B cell (primary cell): ENCODE data around the gene GPC5. TPM values are rescaled to one million over a fixed set of nuclear protein-coding genes. Genes with fewer than 3 reads are reported as not detected.

ENCODE experiments used
- ATAC-seq: fragments of 200-7000 bp; cut with Tn5 transposase; one replicate; pipeline ENCODE4 v1.10.0; 2021; ENCODE audit warnings: low read depth, mild to moderate bottlenecking, moderate number of reproducible peaks, moderate library complexity
- CTCF ChIA-PET: fragments of 350-600 bp; sonication (Branson Sonifier 250); formaldehyde crosslinking; loops from one replicate; lab custom pipeline; 2021; ENCODE audit warnings: antibody characterized with exemption, inconsistent platforms; lab: Charles Lee
- POLR2A ChIA-PET: fragments of 350-600 bp; sonication (Branson Sonifier 250); formaldehyde crosslinking; loops from one replicate; lab custom pipeline; 2021; ENCODE audit warnings: antibody characterized with exemption; lab: Charles Lee
- DNase-seq: peaks from one replicate; pipeline ENCODE4 v3.0.0; 2013
- H2AFZ ChIP-seq: 2 replicates; pipeline ENCODE4 v1.6.1; 2012; ENCODE audit warnings: mild to moderate bottlenecking, low read depth, low read length; ENCODE audit not compliant: insufficient read depth, poor library complexity, severe bottlenecking
- H3K27ac ChIP-seq, 2 donors: 1 replicate in 1 of 2; 2 replicates in 1 of 2; pipeline ENCODE4 v1.5.1; 2012 to 2013; ENCODE audit warnings: low read length in 2 of 2, mild to moderate bottlenecking in 2 of 2, moderate library complexity in 1 of 2
- H3K27me3 ChIP-seq, 4 experiments: fragments of 200-600 bp in 1 of 4; sonication (generic) in 1 of 4; replicated peaks in 1 of 4; 1 replicate in 2 of 4; 2 replicates in 2 of 4; pipeline versions ENCODE4 v1.6.1 to v1.7.0; 2013 to 2016; ENCODE audit warnings: low read length in 3 of 4, mild to moderate bottlenecking in 2 of 4, mixed read lengths in 1 of 4, moderate library complexity in 1 of 4; ENCODE audit not compliant: insufficient read depth in 4 of 4, control insufficient read depth in 3 of 4; ENCODE audit errors: control extremely low read depth in 1 of 4
- H3K36me3 ChIP-seq, 2 experiments: replicated peaks in 1 of 2; 1 replicate in 1 of 2; 2 replicates in 1 of 2; pipeline versions ENCODE4 v1.6.1 to v1.7.1; 2013; ENCODE audit warnings: low read length in 1 of 2; ENCODE audit not compliant: insufficient read depth in 2 of 2, control insufficient read depth in 1 of 2; ENCODE audit errors: control extremely low read depth in 1 of 2, extremely low read depth in 1 of 2
- H3K4me1 ChIP-seq, 2 donors: fragments of 200-600 bp in 1 of 2; sonication (generic) in 1 of 2; 1 replicate in 1 of 2; 2 replicates in 1 of 2; pipeline versions ENCODE4 v1.5.1 to v1.6.1; 2013 to 2017; ENCODE audit warnings: low read length in 2 of 2; ENCODE audit not compliant: control insufficient read depth in 2 of 2, insufficient read depth in 2 of 2
- H3K4me2 ChIP-seq: replicated peaks from 2 replicates; pipeline ENCODE3; 2012; ENCODE audit warnings: mild to moderate bottlenecking, low read depth, low read length; ENCODE audit not compliant: poor library complexity, severe bottlenecking
- H3K4me3 ChIP-seq, 5 experiments: fragments of 200-600 bp in 1 of 5; sonication (generic) in 1 of 5; 1 replicate in 3 of 5; 2 replicates in 2 of 5; pipeline versions ENCODE4 v1.5.1 to v1.7.0; 2011 to 2016; ENCODE audit warnings: low read length in 4 of 5, mild to moderate bottlenecking in 4 of 5, low read depth in 2 of 5, control low read depth in 1 of 5, moderate library complexity in 1 of 5; ENCODE audit not compliant: insufficient read depth in 1 of 5; ENCODE audit errors: control extremely low read depth in 1 of 5, extremely low read depth in 1 of 5
- H3K79me2 ChIP-seq: fragments of 200-600 bp; sonication (generic); one replicate; pipeline ENCODE4 v1.6.0; 2016; ENCODE audit warnings: low read length; ENCODE audit not compliant: control insufficient read depth, insufficient read depth
- H3K9ac ChIP-seq: fragments of 200-600 bp; sonication (generic); 2 replicates; pipeline ENCODE4 v1.6.1; 2017; ENCODE audit warnings: mild to moderate bottlenecking, low read length, moderate library complexity
- H3K9me3 ChIP-seq, 3 donors: one replicate each; pipeline versions ENCODE4 v1.6.1 to v1.7.1; 2013; ENCODE audit warnings: low read length in 2 of 3; ENCODE audit not compliant: control insufficient read depth in 2 of 3, insufficient read depth in 1 of 3; ENCODE audit errors: control extremely low read depth in 1 of 3
- H4K20me1 ChIP-seq: 2 replicates; pipeline ENCODE4 v1.6.0; 2012; ENCODE audit warnings: mild to moderate bottlenecking, low read length; ENCODE audit not compliant: insufficient read depth, control insufficient read depth, poor library complexity, severe bottlenecking
- H3K27ac Mint-ChIP-seq: one replicate; pipeline ENCODE4 v1.8.0; 2021; ENCODE audit warnings: mixed read lengths
- H3K27me3 Mint-ChIP-seq: one replicate; pipeline ENCODE4 v1.8.0; 2021; ENCODE audit warnings: mixed read lengths
- H3K4me1 Mint-ChIP-seq: one replicate; pipeline ENCODE4 v1.8.0; 2021; ENCODE audit warnings: mixed read lengths
- H3K4me3 Mint-ChIP-seq: one replicate; pipeline ENCODE4 v1.8.0; 2021; ENCODE audit warnings: mixed read lengths
- H3K9me3 Mint-ChIP-seq: one replicate; pipeline ENCODE4 v1.8.0; 2022; ENCODE audit warnings: mixed read lengths; ENCODE audit not compliant: insufficient read depth
- CTCF ChIP-seq: fragments of 200-600 bp; IDR thresholded peaks from one replicate; pipeline ENCODE4 v1.8.0; 2022; ENCODE audit warnings: antibody characterized with exemption, mild to moderate bottlenecking
- EZH2 ChIP-seq: IDR thresholded peaks from 2 replicates; pipeline ENCODE4 v1.6.1; 2012; ENCODE audit warnings: borderline replicate concordance, low read depth, mild to moderate bottlenecking, moderate library complexity, low read length; ENCODE audit not compliant: insufficient read depth, poor library complexity, severe bottlenecking
- WGBS: methylation state at CpG from one replicate; pipeline ENCODE4 v1.1.5; 2013; ENCODE audit warnings: missing lambda C conversion rate; ENCODE audit not compliant: insufficient coverage; 5-methylcytosine and 5-hydroxymethylcytosine counted together
- intact Hi-C: fragments of 100-400 bp; cut with micrococcal nuclease; formaldehyde crosslinking; loops from one replicate; pipeline ENCODE4 v1.10.0; 2022
- polyA plus RNA-seq: library from polyadenylated mRNA; depleted of rRNA; stranded (reverse); fragments of >200 nt; gene quantifications from 2 replicates; pipeline ENCODE4 v1.2.3, GENCODE V29; 2012
- total RNA-seq, 2 donors: library from RNA; stranded (reverse); fragments of 120-200 nt in 1 of 2; gene quantifications; 1 replicate in 1 of 2; 2 replicates in 1 of 2; pipeline versions ENCODE4 v1.2.3 to v1.2.4, GENCODE V29; 2013 to 2022

The GPC5 gene
- total and polyA plus RNA-seq, 2 donors (not counting 1 experiment from before 2014, with no cell fraction given), result 0.15 to 0.30 TPM

- H3K27ac Mint-ChIP-seq, result no peak overlapping the region
- TF ChIP-seq EZH2 (no peak), CTCF (no peak)
- H3K9me3 Mint-ChIP-seq, result peaks cover 5% of the 10 kb centered on the region
- no peaks in the 10 kb centered on the region for H4K20me1 ChIP-seq
- H3K4me2 ChIP-seq, result no peak overlapping the region
- DNase-seq (no peak), ATAC-seq (no peak)
- no CpG with 5 or more reads among the region's 1 CpG for WGBS
- no peak overlapping the region for H3K27ac ChIP-seq
- no peaks in the 10 kb centered on the region for H3K36me3 ChIP-seq
- no peak overlapping the region for H3K4me3 ChIP-seq
- intact Hi-C loops, result no loop called here
- no peaks in the 10 kb centered on the region for H3K4me1 Mint-ChIP-seq
- no peak overlapping the region for H2AFZ ChIP-seq
- H3K4me3 Mint-ChIP-seq, result no peak overlapping the region
- H3K4me1 ChIP-seq, result no peaks in the 10 kb centered on the region
- H3K27me3 Mint-ChIP-seq, result no peaks in the 10 kb centered on the region
- no peak overlapping the region for H3K9ac ChIP-seq
- H3K79me2 ChIP-seq, result no peaks in the 10 kb centered on the region
- H3K9me3 ChIP-seq, result peaks cover 0 to 3% (median 0%) of the 10 kb centered on the region in 3 donors
- ChIA-PET CTCF (no interaction called here), POLR2A (no interaction called here)
- H3K27me3 ChIP-seq, result no peaks in the 10 kb centered on the region
Observed at GRCh38 chr13:92433963-92434362, 1035.5 kb downstream of the GPC5 start.

GRCh38 chr13:92436924-92437323 lies 1038.5 kb downstream of the GPC5 start:
- no CpG with 5 or more reads among the region's 2 CpGs for WGBS
- intact Hi-C loops, result no loop called here
- no peak overlapping the region for H3K9ac ChIP-seq
- H2AFZ ChIP-seq, result no peak overlapping the region
- Mint-ChIP-seq H3K4me3 (no peak overlapping the region), H3K27me3 (no peaks in the 10 kb centered on the region), H3K27ac (no peak overlapping the region), H3K4me1 (no peaks in the 10 kb centered on the region), H3K9me3 (peaks cover 6% of the 10 kb centered on the region)
- peaks cover 0 to 3% (median 0%) of the 10 kb centered on the region in 3 donors for H3K9me3 ChIP-seq
- no peaks in the 10 kb centered on the region for H3K4me1 ChIP-seq
- CTCF ChIA-PET, result no interaction called here
- no peaks in the 10 kb centered on the region for H3K79me2 ChIP-seq
- TF ChIP-seq EZH2 (no peak), CTCF (no peak)
- H3K4me3 ChIP-seq, result no peak overlapping the region
- H3K36me3 ChIP-seq, result no peaks in the 10 kb centered on the region
- H3K27me3 ChIP-seq, result no peaks in the 10 kb centered on the region
- H3K27ac ChIP-seq, result no peak overlapping the region
- no peak for ATAC-seq
- H4K20me1 ChIP-seq, result no peaks in the 10 kb centered on the region
- POLR2A ChIA-PET, result no interaction called here
- no peak for DNase-seq
- H3K4me2 ChIP-seq, result no peak overlapping the region
